ENCODE measurements around the gene CDKN1C. TPM values are rescaled to one million over a fixed set of nuclear protein-coding genes. Genes with fewer than 3 reads are reported as not detected.

Gene CDKN1C
- total RNA-seq, 1 experiment from 2014 or later = 15.4 TPM

DNA sequence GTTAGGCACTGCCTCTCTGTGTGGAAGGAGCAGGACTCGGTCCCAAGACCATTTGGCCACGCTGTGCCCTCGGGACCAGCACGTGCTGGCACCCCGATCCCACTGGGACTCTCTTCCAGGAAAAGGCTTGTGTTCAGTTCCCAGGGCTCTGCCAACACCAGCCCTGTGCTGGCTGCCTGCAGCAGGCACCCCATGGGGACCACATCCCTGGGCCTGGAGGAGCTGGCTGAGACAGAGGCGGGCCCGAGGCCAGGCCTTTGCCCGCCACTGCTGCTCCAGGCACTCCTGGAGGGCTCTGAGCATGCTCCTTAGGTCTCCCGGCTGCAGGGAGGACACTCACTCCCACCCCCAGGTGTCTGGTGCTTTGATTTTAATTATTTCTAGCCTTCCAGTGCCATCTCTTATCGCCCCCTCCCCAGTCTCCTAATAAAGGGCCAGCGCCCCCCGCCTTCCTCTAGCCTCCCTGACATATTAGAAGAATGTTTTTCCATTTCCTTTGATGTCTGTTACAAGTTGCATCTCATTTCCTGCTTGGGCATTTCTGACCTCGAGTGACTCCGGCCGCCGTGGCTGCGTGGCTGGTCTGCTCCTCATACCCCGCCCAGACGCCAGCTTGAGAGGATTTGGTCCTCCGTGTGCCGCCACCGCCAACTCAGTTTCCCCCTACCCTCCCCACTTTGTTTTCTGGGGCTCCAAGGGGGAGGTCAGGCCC is 14.4 kb downstream of the CDKN1C start:
- Histone ChIP-seq H3K4me1 (ENCODE audit: insufficient read depth, low read length) (no peaks in the 10 kb centered on the region), H2BK120ac (ENCODE audit: low read depth, low read length, poor library complexity, severe bottlenecking) (no peak overlapping the region), H3K27ac (ENCODE audit: insufficient read length, low read depth, low read length) (no peak overlapping the region), H3K79me2 (ENCODE audit: insufficient read depth, low read length) (no peaks in the 10 kb centered on the region), H2BK12ac (ENCODE audit: insufficient read length, low read depth, low read length) (no peak overlapping the region), H4K8ac (replicated peaks; ENCODE audit: insufficient read length, low read depth, low read length) (no peak overlapping the region), H4K91ac (ENCODE audit: insufficient read length, low read depth, low read length) (no peak overlapping the region), H3K23ac (ENCODE audit: insufficient read length, low read depth, low read length) (no peak overlapping the region), H3K18ac (ENCODE audit: insufficient read length, low read depth, low read length) (no peak overlapping the region), H3K9me3 (ENCODE audit: control insufficient read depth, low read depth, low read length) (no peaks in the 10 kb centered on the region), H3K14ac (ENCODE audit: insufficient read depth, low read length) (no peak overlapping the region), H2BK15ac (ENCODE audit: low read depth, low read length) (no peak overlapping the region), H3K27me3 (ENCODE audit: insufficient read depth, low read length) (peaks cover 34% of the 10 kb centered on the region), H3K23me2 (ENCODE audit: insufficient read length, low read depth, low read length, poor library complexity, severe bottlenecking) (peaks cover 5% of the 10 kb centered on the region), H2AK5ac (ENCODE audit: insufficient read length, low read length) (no peak overlapping the region), H3K4ac (ENCODE audit: low read depth, low read length) (no peak overlapping the region), H2BK20ac (ENCODE audit: low read depth, low read length, poor library complexity, severe bottlenecking) (no peak overlapping the region), H3K56ac (ENCODE audit: insufficient read length, low read depth, low read length) (no peak overlapping the region), H3K9ac (ENCODE audit: extremely low read depth, insufficient read length, low read length) (no peak overlapping the region), H3K4me2 (ENCODE audit: insufficient read depth, insufficient read length, low read length) (no peak overlapping the region), H3K79me1 (ENCODE audit: insufficient read depth, low read depth, low read length, poor library complexity, severe bottlenecking) (no peaks in the 10 kb centered on the region), H4K5ac (ENCODE audit: insufficient read length, low read depth, low read length) (no peak overlapping the region), H4K20me1 (ENCODE audit: control insufficient read depth, insufficient read depth, insufficient read length) (no peaks in the 10 kb centered on the region), H3T11ph (ENCODE audit: low read length) (no peak overlapping the region), H2BK5ac (ENCODE audit: insufficient read length, low read length) (no peak overlapping the region), H2AFZ (ENCODE audit: low read length) (no peak overlapping the region)
- Mint-ChIP-seq H3K27me3 (ENCODE audit: low read depth) (peaks cover 94% of the 10 kb centered on the region), H3K27ac (peak overlapping the region in 1 of 3 experiments; percentile 23; a peak in 2 of 7 replicates), H3K36me3 (ENCODE audit: insufficient read depth in 1 of 3, low read depth in 3 of 3) (peaks cover 0 to 11% (median 4%) of the 10 kb centered on the region in 3 experiments; a peak in 5 of 7 replicates), H3K9me3 (peaks cover 11 to 18% of the 10 kb centered on the region in 2 experiments), H3K4me1 (peaks cover 38 to 45% of the 10 kb centered on the region in 2 experiments), H3K4me3 (peak overlapping the region in 1 of 2 experiments; percentile 49; a peak in 2 of 5 replicates)
- TF ChIP-seq, protein P1, sequence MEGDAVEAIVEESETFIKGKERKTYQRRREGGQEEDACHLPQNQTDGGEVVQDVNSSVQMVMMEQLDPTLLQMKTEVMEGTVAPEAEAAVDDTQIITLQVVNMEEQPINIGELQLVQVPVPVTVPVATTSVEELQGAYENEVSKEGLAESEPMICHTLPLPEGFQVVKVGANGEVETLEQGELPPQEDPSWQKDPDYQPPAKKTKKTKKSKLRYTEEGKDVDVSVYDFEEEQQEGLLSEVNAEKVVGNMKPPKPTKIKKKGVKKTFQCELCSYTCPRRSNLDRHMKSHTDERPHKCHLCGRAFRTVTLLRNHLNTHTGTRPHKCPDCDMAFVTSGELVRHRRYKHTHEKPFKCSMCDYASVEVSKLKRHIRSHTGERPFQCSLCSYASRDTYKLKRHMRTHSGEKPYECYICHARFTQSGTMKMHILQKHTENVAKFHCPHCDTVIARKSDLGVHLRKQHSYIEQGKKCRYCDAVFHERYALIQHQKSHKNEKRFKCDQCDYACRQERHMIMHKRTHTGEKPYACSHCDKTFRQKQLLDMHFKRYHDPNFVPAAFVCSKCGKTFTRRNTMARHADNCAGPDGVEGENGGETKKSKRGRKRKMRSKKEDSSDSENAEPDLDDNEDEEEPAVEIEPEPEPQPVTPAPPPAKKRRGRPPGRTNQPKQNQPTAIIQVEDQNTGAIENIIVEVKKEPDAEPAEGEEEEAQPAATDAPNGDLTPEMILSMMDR (conservative IDR thresholded peaks at IDR 0.05) = no peak
- peak; percentile 59 for DNase-seq
- WGBS (ENCODE audit: extremely low coverage, insufficient read length, low lambda C conversion rate) = no CpG with 5 or more reads among the region's 22 CpGs
